VCaP (cell line): ENCODE measurements around the gene C14orf119.

Experiments
- H3K27ac ChIP-seq: fragments of 450-650 bp; 2 replicates; pipeline ENCODE4 v1.5.1; 2017
- CTCF ChIP-seq: fragments of 450-650 bp; conservative IDR thresholded peaks from 2 replicates; pipeline ENCODE4 v1.5.1; 2017; ENCODE audit warnings: mild to moderate bottlenecking, moderate library complexity

C14orf119 gene

GRCh38 chr14:23121361-23121771 lies 26.1 kb downstream of the C14orf119 start:
- no peak for TF ChIP-seq CTCF
- H3K27ac ChIP-seq: peak overlapping the region; percentile 45

- no peak for TF ChIP-seq CTCF
- H3K27ac ChIP-seq: peak overlapping the region; percentile 45; the same call in 1 of the 2 replicates
These were observed 26.8 kb downstream of the C14orf119 start for GRCh38 chr14:23122086-23122485.

- H3K27ac ChIP-seq: no peak overlapping the region
- TF ChIP-seq CTCF: no peak
These were observed 28.1 kb downstream of the C14orf119 start for GRCh38 chr14:23123419-23123818.

- TF ChIP-seq CTCF: no peak
These were observed 29.1 kb downstream of the C14orf119 start for GRCh38 chr14:23124337-23124954.

GRCh38 chr14:23125011-23125410 lies 29.7 kb downstream of the C14orf119 start:
- H3K27ac ChIP-seq: no peak overlapping the region
- no peak for TF ChIP-seq CTCF

More at GRCh38 chr14:23124337-23124954, 29.1 kb downstream of the C14orf119 start:
- H3K27ac ChIP-seq: no peak overlapping the region

- H3K27ac ChIP-seq: no peak overlapping the region
- TF ChIP-seq CTCF: no peak
These were observed 30.7 kb downstream of the C14orf119 start for GRCh38 chr14:23125933-23126524.

GRCh38 chr14:23126548-23127278 lies 31.4 kb downstream of the C14orf119 start:
- H3K27ac ChIP-seq: no peak overlapping the region
- no peak for TF ChIP-seq CTCF
